HepG2 (cell line): Measurements from ENCODE around the gene LRRC45. TPM values are rescaled to one million over a fixed set of nuclear protein-coding genes. Genes with fewer than 3 reads are reported as not detected.

Experiments used
- CREM ChIP-seq, 2 experiments: sonication (generic) in 1 of 2; formaldehyde crosslinking in 1 of 2; IDR thresholded peaks; 2 replicates each; pipeline versions ENCODE4 v1.4.0 to v1.6.1; 2016 to 2020; ENCODE audit warnings: antibody characterized with exemption in 1 of 2, mild to moderate bottlenecking in 1 of 2, missing genetic modification reagents in 1 of 2
- FOXK2 ChIP-seq: fragments of 450-650 bp; IDR thresholded peaks from 2 replicates; pipeline ENCODE4 v1.6.1; 2016
- GABPA ChIP-seq, 2 experiments: IDR thresholded peaks; 2 replicates each; pipeline ENCODE4 v1.6.1; 2011 to 2016; ENCODE audit warnings: low read depth in 2 of 2, low read length in 1 of 2, missing biosample characterization in 1 of 2, missing genetic modification characterization in 1 of 2
- GATAD2A ChIP-seq: IDR thresholded peaks from 2 replicates; pipeline ENCODE4 v1.6.1; 2016
- GLI4 ChIP-seq: sonication (generic); formaldehyde crosslinking; IDR thresholded peaks from 2 replicates; pipeline ENCODE4 v1.5.1; 2020; ENCODE audit warnings: missing genetic modification reagents, mild to moderate bottlenecking, moderate library complexity, borderline replicate concordance
- HDAC2 ChIP-seq: sonication (generic); formaldehyde crosslinking; IDR thresholded peaks from 2 replicates; pipeline ENCODE4 v1.4.0; 2020; ENCODE audit warnings: missing genetic modification reagents
- MEF2D ChIP-seq: sonication (generic); formaldehyde crosslinking; IDR thresholded peaks from 2 replicates; pipeline ENCODE4 v1.5.1; 2020; ENCODE audit warnings: mild to moderate bottlenecking, missing genetic modification reagents
- MYC ChIP-seq: sonication (generic); formaldehyde crosslinking; IDR thresholded peaks from 2 replicates; pipeline ENCODE4 v1.9.0; 2021; ENCODE audit warnings: missing genetic modification reagents, borderline replicate concordance
- NR2F6 ChIP-seq, 2 experiments: IDR thresholded peaks; 2 replicates each; pipeline ENCODE4 v1.6.1; 2016; ENCODE audit warnings: antibody characterized with exemption in 1 of 2, mild to moderate bottlenecking in 1 of 2
- RXRB ChIP-seq: IDR thresholded peaks from 2 replicates; pipeline ENCODE4 v1.6.1; 2016; ENCODE audit warnings: borderline replicate concordance, missing genetic modification reagents, missing compliant biosample characterization
- SKI ChIP-seq: fragments of 450-650 bp; IDR thresholded peaks from one replicate; pipeline ENCODE4 v1.6.1; 2018; ENCODE audit warnings: mild to moderate bottlenecking; ENCODE audit not compliant: partially characterized antibody
- SOX6 ChIP-seq, 2 experiments: fragments of 450-650 bp in 1 of 2; sonication (generic) in 1 of 2; formaldehyde crosslinking in 1 of 2; IDR thresholded peaks; 2 replicates each; pipeline versions ENCODE4 v1.4.0 to v1.6.1; 2017 to 2020; ENCODE audit warnings: antibody characterized with exemption in 1 of 2, mild to moderate bottlenecking in 1 of 2, missing genetic modification reagents in 1 of 2
- TGIF2 ChIP-seq: IDR thresholded peaks from 2 replicates; pipeline ENCODE4 v1.6.1; 2016; ENCODE audit warnings: control low read depth, missing compliant biosample characterization
- ZBTB2 ChIP-seq: sonication (generic); formaldehyde crosslinking; IDR thresholded peaks from 2 replicates; pipeline ENCODE4 v1.8.0; 2022; ENCODE audit warnings: low read depth, missing genetic modification reagents
- ZNF235 ChIP-seq: sonication (generic); formaldehyde crosslinking; IDR thresholded peaks from 2 replicates; pipeline ENCODE4 v1.8.1; 2023; ENCODE audit warnings: mild to moderate bottlenecking, missing genetic modification reagents, borderline replicate concordance
- ZNF317 ChIP-seq: sonication (generic); formaldehyde crosslinking; IDR thresholded peaks from 2 replicates; pipeline ENCODE4 v1.5.0; 2020; ENCODE audit warnings: mild to moderate bottlenecking, missing genetic modification reagents
- ZNF362 ChIP-seq: sonication (generic); formaldehyde crosslinking; IDR thresholded peaks from 2 replicates; pipeline ENCODE4 v1.4.0; 2020; ENCODE audit warnings: missing genetic modification reagents, mild to moderate bottlenecking, borderline replicate concordance
- ZNF530 ChIP-seq: sonication (generic); formaldehyde crosslinking; IDR thresholded peaks from 2 replicates; pipeline ENCODE4 v1.5.0; 2020; ENCODE audit warnings: low read depth, mild to moderate bottlenecking, missing genetic modification reagents
- ZNF563 ChIP-seq: sonication (generic); formaldehyde crosslinking; IDR thresholded peaks from 2 replicates; pipeline ENCODE4 v1.8.0; 2022; ENCODE audit warnings: mild to moderate bottlenecking, moderate library complexity, missing genetic modification reagents
- ZNF776 ChIP-seq: sonication (generic); formaldehyde crosslinking; IDR thresholded peaks from 2 replicates; pipeline ENCODE4 v1.4.0; 2020; ENCODE audit warnings: mild to moderate bottlenecking, missing genetic modification reagents
- polyA plus RNA-seq, 8 experiments: library from polyadenylated mRNA; depleted of rRNA in 3 of 8; stranded (reverse) in 7 of 8; unstranded in 1 of 8; fragments of >200 nt; fragmentation: Illumina TruSeq in 4 of 8; extraction: Trizol in 4 of 8; gene quantifications; 2 replicates each; pipeline versions ENCODE4 v1.2.1 to v1.2.3, GENCODE V29; 2011 to 2016; ENCODE audit warnings: low read depth in 4 of 8, missing spikeins in 1 of 8, mixed read lengths in 1 of 8; ENCODE audit not compliant: insufficient read depth in 1 of 8
- total RNA-seq, 5 experiments: library from RNA; depleted of rRNA; stranded (reverse); fragments of >200 nt; fragmentation: Illumina TruSeq; extraction: Trizol; gene quantifications; 2 replicates each; pipeline ENCODE4 v1.2.3, GENCODE V29; 2016; ENCODE audit warnings: low read depth in 1 of 5
- TF ChIP-seq, protein P1 (sequence below): sonication (generic); formaldehyde crosslinking; IDR thresholded peaks from 2 replicates; pipeline ENCODE4 v1.4.0; 2020; ENCODE audit warnings: mild to moderate bottlenecking, low read depth, missing genetic modification reagents
- TF ChIP-seq, protein P2 (sequence below), 2 experiments: fragments of 450-650 bp in 1 of 2; sonication (generic) in 1 of 2; formaldehyde crosslinking; IDR thresholded peaks; 2 replicates each; pipeline versions ENCODE4 v1.5.0 to v1.8.0; 2020 to 2022; ENCODE audit warnings: mild to moderate bottlenecking in 1 of 2, missing genetic modification reagents in 1 of 2

Gene LRRC45
- total and polyA plus RNA-seq, 2 of the 13 experiments (the other 11 are each of a cell fraction or from before 2014, with no cell fraction given): 11.6 to 48.1 TPM

DNA sequence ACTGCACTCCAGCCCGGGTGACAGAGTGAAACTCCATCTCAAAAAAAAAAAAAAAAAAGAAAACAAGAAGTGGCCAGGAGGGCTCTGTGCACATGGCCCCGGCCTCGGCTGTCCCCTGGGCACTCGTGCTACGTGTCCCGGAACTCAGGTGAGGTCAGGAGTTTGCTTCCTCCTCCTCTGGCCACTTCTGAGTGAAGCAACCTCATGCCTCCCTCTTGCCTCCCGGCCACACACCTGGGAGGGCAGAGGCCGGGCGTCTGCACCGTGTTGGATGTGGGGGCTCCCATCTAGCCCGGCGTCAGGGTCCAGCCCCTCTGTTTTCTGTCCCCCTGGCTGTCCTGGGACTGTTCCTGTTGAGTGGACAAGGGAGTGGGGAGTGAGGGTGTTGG lies 23.5 kb upstream of the LRRC45 start (continued):
- TF ChIP-seq CREM (IDR thresholded peaks at IDR 0.05) (peak; percentile 40; the same call in 1 of the 2 replicates), CREM (CRISPR knock-in tag; IDR thresholded peaks at IDR 0.05) (no peak), FOXK2 (peak; percentile 68; the same call in 1 of the 2 replicates), ZBTB2 (CRISPR knock-in tag) (peak; percentile 29; the same call in 1 of the 2 replicates), RXRB (peak; percentile 57), ZNF362 (CRISPR knock-in tag) (peak; percentile 77; the same call in 1 of the 2 replicates), MYC (CRISPR knock-in tag) (peak; percentile 77), ZNF235 (peak; percentile 35; the same call in 1 of the 2 replicates), SOX6 (IDR thresholded peaks at IDR 0.05) (no peak), SOX6 (CRISPR knock-in tag; IDR thresholded peaks at IDR 0.05) (no peak), ZNF317 (peak; percentile 56; the same call in 1 of the 2 replicates), TGIF2 (CRISPR knock-in tag) (peak; percentile 3; the same call in 1 of the 2 replicates), GLI4 (CRISPR knock-in tag) (0 out of 2 replicates have a peak, but pooled peaks have one; percentile 44), GABPA (IDR thresholded peaks at IDR 0.05; ENCODE audit: low read depth, low read length) (no peak), GABPA (CRISPR knock-in tag; IDR thresholded peaks at IDR 0.05; ENCODE audit: low read depth) (peak; percentile 82), ZNF530 (CRISPR knock-in tag) (no peak), ZNF563 (peak; percentile 26; the same call in 1 of the 2 replicates), HDAC2 (0 out of 2 replicates have a peak, but pooled peaks have one; percentile 32), ZNF776 (CRISPR knock-in tag) (0 out of 2 replicates have a peak, but pooled peaks have one; percentile 58), MEF2D (peak; percentile 1; the same call in 1 of the 2 replicates), SKI (no peak), GATAD2A (CRISPR knock-in tag) (no peak), NR2F6 (IDR thresholded peaks at IDR 0.05) (no peak), NR2F6 (CRISPR knock-in tag; IDR thresholded peaks at IDR 0.05) (peak; percentile 52; the same call in 1 of the 2 replicates)
- TF ChIP-seq, protein P1, sequence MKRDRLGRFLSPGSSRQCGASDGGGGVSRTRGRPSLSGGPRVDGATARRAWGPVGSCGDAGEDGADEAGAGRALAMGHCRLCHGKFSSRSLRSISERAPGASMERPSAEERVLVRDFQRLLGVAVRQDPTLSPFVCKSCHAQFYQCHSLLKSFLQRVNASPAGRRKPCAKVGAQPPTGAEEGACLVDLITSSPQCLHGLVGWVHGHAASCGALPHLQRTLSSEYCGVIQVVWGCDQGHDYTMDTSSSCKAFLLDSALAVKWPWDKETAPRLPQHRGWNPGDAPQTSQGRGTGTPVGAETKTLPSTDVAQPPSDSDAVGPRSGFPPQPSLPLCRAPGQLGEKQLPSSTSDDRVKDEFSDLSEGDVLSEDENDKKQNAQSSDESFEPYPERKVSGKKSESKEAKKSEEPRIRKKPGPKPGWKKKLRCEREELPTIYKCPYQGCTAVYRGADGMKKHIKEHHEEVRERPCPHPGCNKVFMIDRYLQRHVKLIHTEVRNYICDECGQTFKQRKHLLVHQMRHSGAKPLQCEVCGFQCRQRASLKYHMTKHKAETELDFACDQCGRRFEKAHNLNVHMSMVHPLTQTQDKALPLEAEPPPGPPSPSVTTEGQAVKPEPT (CRISPR knock-in tag): no peak
- TF ChIP-seq, protein P2, sequence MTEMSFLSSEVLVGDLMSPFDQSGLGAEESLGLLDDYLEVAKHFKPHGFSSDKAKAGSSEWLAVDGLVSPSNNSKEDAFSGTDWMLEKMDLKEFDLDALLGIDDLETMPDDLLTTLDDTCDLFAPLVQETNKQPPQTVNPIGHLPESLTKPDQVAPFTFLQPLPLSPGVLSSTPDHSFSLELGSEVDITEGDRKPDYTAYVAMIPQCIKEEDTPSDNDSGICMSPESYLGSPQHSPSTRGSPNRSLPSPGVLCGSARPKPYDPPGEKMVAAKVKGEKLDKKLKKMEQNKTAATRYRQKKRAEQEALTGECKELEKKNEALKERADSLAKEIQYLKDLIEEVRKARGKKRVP (CRISPR knock-in tag; IDR thresholded peaks at IDR 0.05): peak in 1 of 2 experiments; percentile 23; a peak in 1 of 4 replicates
